Liver (tissue), 9 donors: ENCODE data around the gene LRCH4. TPM values are rescaled to one million over a fixed set of nuclear protein-coding genes. Genes with fewer than 3 reads are reported as not detected.

ENCODE experiments used
- DNase-seq: peaks from one replicate; pipeline ENCODE4 v3.0.0-alpha.2; 2017; ENCODE audit warnings: low spot score
- H3K27ac ChIP-seq, 2 donors: one replicate each; pipeline ENCODE4 v1.7.0; 2013; ENCODE audit warnings: inconsistent platforms in 2 of 2, low read length in 2 of 2, control low read depth in 1 of 2, low read depth in 1 of 2, mild to moderate bottlenecking in 1 of 2
- H3K27me3 ChIP-seq, 4 donors: one replicate each; pipeline versions ENCODE4 v1.6.1 to v1.7.0; 2013; ENCODE audit warnings: low read length in 3 of 4, inconsistent platforms in 1 of 4, mild to moderate bottlenecking in 1 of 4, moderate library complexity in 1 of 4; ENCODE audit not compliant: control insufficient read depth in 4 of 4, insufficient read depth in 4 of 4
- H3K36me3 ChIP-seq, 4 donors: one replicate each; pipeline versions ENCODE4 v1.6.1 to v1.7.0; 2013; ENCODE audit warnings: low read length in 3 of 4, mild to moderate bottlenecking in 3 of 4, low read depth in 1 of 4, moderate library complexity in 1 of 4; ENCODE audit not compliant: control insufficient read depth in 4 of 4, insufficient read depth in 3 of 4
- H3K4me1 ChIP-seq, 4 donors: one replicate each; pipeline versions ENCODE4 v1.6.1 to v1.7.0; 2013; ENCODE audit warnings: low read length in 3 of 4, mild to moderate bottlenecking in 3 of 4, moderate library complexity in 1 of 4; ENCODE audit not compliant: control insufficient read depth in 4 of 4, insufficient read depth in 4 of 4
- H3K4me3 ChIP-seq, 3 donors: one replicate each; pipeline versions ENCODE4 v1.6.1 to v1.7.0; 2013; ENCODE audit warnings: low read length in 3 of 3, control low read depth in 1 of 3, low read depth in 1 of 3, mild to moderate bottlenecking in 1 of 3
- H3K9ac ChIP-seq, 2 donors: one replicate each; pipeline ENCODE4 v1.7.0; 2013; ENCODE audit warnings: low read length in 2 of 2, mild to moderate bottlenecking in 2 of 2, moderate library complexity in 2 of 2, control low read depth in 1 of 2, low read depth in 1 of 2
- H3K9me3 ChIP-seq, 4 donors: one replicate each; pipeline versions ENCODE4 v1.6.1 to v1.7.0; 2013; ENCODE audit warnings: low read length in 3 of 4; ENCODE audit not compliant: control insufficient read depth in 4 of 4
- CTCF ChIP-seq: fragments of 150-350 bp; IDR thresholded peaks from 2 replicates; pipeline ENCODE4 v1.5.1; 2017; ENCODE audit warnings: improper control_type of control experiment, low read depth, low read length; ENCODE audit not compliant: missing input control
- EGR1 ChIP-seq, 2 donors: IDR thresholded peaks; 2 replicates each; pipeline ENCODE4 v1.6.1; 2016 to 2018; ENCODE audit warnings: antibody characterized with exemption in 2 of 2, low read depth in 2 of 2
- FOXA1 ChIP-seq: IDR thresholded peaks from 2 replicates; pipeline ENCODE4 v1.6.1; 2016; ENCODE audit warnings: antibody characterized with exemption
- FOXA2 ChIP-seq: IDR thresholded peaks from 2 replicates; pipeline ENCODE4 v1.6.1; 2016; ENCODE audit warnings: antibody characterized with exemption
- HNF4G ChIP-seq: IDR thresholded peaks from 2 replicates; pipeline ENCODE4 v1.6.1; 2016; ENCODE audit warnings: antibody characterized with exemption
- JUND ChIP-seq, 2 donors: IDR thresholded peaks; 2 replicates each; pipeline ENCODE4 v1.6.1; 2016; ENCODE audit warnings: antibody characterized with exemption in 2 of 2
- NR2F2 ChIP-seq: IDR thresholded peaks from 2 replicates; pipeline ENCODE4 v1.6.1; 2016; ENCODE audit warnings: antibody characterized with exemption
- RAD21 ChIP-seq, 2 donors: IDR thresholded peaks; 2 replicates each; pipeline ENCODE4 v1.6.1; 2016; ENCODE audit warnings: antibody characterized with exemption in 2 of 2, mild to moderate bottlenecking in 2 of 2
- RXRA ChIP-seq, 2 donors: IDR thresholded peaks; 2 replicates each; pipeline ENCODE4 v1.6.1; 2017 to 2018; ENCODE audit warnings: antibody characterized with exemption in 2 of 2, mild to moderate bottlenecking in 1 of 2
- SP1 ChIP-seq: IDR thresholded peaks from 2 replicates; pipeline ENCODE4 v1.6.1; 2018; ENCODE audit warnings: antibody characterized with exemption, mild to moderate bottlenecking
- ZBTB33 ChIP-seq: IDR thresholded peaks from 2 replicates; pipeline ENCODE4 v1.6.1; 2016; ENCODE audit warnings: antibody characterized with exemption
- WGBS: extraction: QIAGEN DNeasy Blood & Tissue Kit; methylation state at CpG from one replicate; pipeline ENCODE4 v1.1.7; 2013; 5-methylcytosine and 5-hydroxymethylcytosine counted together
- polyA plus RNA-seq, 2 donors: library from polyadenylated mRNA; stranded (reverse) in 1 of 2; unstranded in 1 of 2; fragments of 200-250 nt in 1 of 2; fragments of >200 nt in 1 of 2; fragmentation: Nextera tagmentation in 1 of 2; extraction: Ambion mirVana in 1 of 2; gene quantifications; one replicate each; pipeline versions ENCODE4 v1.2.1 to v1.2.3, GENCODE V29; 2013 to 2015
- total RNA-seq, 2 donors: library from RNA; depleted of rRNA; stranded (reverse); fragments of >200 nt; gene quantifications; one replicate each; pipeline ENCODE4 v1.2.3, GENCODE V29; 2014
- TF ChIP-seq, protein P1 (sequence below): IDR thresholded peaks from 2 replicates; pipeline ENCODE4 v1.6.1; 2016; ENCODE audit warnings: antibody characterized with exemption, mild to moderate bottlenecking
- donor health status: healthy.
- donor health status: healthy.
- donor health status: healthy.
- donor health status: healthy.
- donor health status: healthy.

LRCH4 gene
- total and polyA plus RNA-seq, 4 donors: 8.2 to 25.8 (median 13.0) TPM

- no peak for DNase-seq
- peaks cover 0 to 26% (median 16%) of the 10 kb centered on the region in 4 donors for H3K4me1 ChIP-seq
- H3K9ac ChIP-seq: no peak overlapping the region
- TF ChIP-seq RAD21 (IDR thresholded peaks at IDR 0.05) (peak in 1 of 2 donors; percentile 8), JUND (IDR thresholded peaks at IDR 0.05) (no peak)
- H3K27ac ChIP-seq: peak overlapping the region in 1 of 2 donors; percentile 30
- H3K27me3 ChIP-seq: no peaks in the 10 kb centered on the region
- peaks cover 7 to 51% (median 46%) of the 10 kb centered on the region in 4 donors for H3K36me3 ChIP-seq
- no peak overlapping the region for H3K4me3 ChIP-seq
- no peaks in the 10 kb centered on the region for H3K9me3 ChIP-seq
- WGBS: 50% methylated on average over 4 of the region's 4 CpGs
These were observed 29.4 kb downstream of the LRCH4 start for GRCh38 chr7:100556541-100556940.

DNA sequence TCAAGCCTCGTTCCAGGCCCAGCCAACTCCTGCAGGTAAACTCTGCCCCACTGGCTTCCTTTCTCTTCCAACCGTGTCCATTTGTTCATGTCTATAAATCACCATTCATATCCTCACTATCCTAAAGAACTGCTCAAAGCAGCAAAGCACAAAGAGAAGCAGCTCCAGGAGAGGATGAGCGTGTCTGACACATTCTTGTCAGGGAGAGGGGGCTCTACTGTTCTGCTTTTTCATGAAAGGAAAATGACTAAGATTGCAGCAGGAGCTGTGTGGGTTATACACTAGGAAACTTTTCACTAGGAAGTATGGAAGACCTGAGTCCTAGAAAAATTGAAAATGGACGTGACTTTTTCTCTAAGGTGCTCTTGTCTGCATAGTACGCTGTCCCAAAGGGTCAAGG lies 30.2 kb downstream of the LRCH4 start:
- H3K27ac ChIP-seq: no peak overlapping the region
- H3K4me3 ChIP-seq: no peak overlapping the region
- H3K9me3 ChIP-seq: no peaks in the 10 kb centered on the region
- no peak overlapping the region for H3K9ac ChIP-seq
- H3K36me3 ChIP-seq: peaks cover 5 to 51% (median 45%) of the 10 kb centered on the region in 4 donors
- H3K4me1 ChIP-seq: peaks cover 0 to 22% (median 13%) of the 10 kb centered on the region in 4 donors
- no peaks in the 10 kb centered on the region for H3K27me3 ChIP-seq
- DNase-seq: no peak
- 82% methylated on average over 5 of the region's 5 CpGs for WGBS
- TF ChIP-seq EGR1 (IDR thresholded peaks at IDR 0.05; ENCODE audit: low read depth in 2 of 2) (no peak), FOXA2 (no peak), CTCF (no peak), NR2F2 (no peak), SP1 (no peak), RXRA (IDR thresholded peaks at IDR 0.05) (no peak), HNF4G (no peak), RAD21 (IDR thresholded peaks at IDR 0.05) (no peak), FOXA1 (no peak), ZBTB33 (no peak)
- TF ChIP-seq, protein P1, sequence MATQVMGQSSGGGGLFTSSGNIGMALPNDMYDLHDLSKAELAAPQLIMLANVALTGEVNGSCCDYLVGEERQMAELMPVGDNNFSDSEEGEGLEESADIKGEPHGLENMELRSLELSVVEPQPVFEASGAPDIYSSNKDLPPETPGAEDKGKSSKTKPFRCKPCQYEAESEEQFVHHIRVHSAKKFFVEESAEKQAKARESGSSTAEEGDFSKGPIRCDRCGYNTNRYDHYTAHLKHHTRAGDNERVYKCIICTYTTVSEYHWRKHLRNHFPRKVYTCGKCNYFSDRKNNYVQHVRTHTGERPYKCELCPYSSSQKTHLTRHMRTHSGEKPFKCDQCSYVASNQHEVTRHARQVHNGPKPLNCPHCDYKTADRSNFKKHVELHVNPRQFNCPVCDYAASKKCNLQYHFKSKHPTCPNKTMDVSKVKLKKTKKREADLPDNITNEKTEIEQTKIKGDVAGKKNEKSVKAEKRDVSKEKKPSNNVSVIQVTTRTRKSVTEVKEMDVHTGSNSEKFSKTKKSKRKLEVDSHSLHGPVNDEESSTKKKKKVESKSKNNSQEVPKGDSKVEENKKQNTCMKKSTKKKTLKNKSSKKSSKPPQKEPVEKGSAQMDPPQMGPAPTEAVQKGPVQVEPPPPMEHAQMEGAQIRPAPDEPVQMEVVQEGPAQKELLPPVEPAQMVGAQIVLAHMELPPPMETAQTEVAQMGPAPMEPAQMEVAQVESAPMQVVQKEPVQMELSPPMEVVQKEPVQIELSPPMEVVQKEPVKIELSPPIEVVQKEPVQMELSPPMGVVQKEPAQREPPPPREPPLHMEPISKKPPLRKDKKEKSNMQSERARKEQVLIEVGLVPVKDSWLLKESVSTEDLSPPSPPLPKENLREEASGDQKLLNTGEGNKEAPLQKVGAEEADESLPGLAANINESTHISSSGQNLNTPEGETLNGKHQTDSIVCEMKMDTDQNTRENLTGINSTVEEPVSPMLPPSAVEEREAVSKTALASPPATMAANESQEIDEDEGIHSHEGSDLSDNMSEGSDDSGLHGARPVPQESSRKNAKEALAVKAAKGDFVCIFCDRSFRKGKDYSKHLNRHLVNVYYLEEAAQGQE: no peak
